SU-DHL-6 (cell line): ENCODE results near the gene TEAD3.

Experiments used
- H2AFZ ChIP-seq: fragments of 200-600 bp; sonication (generic); 2 replicates; pipeline ENCODE4 v1.6.1; 2014; ENCODE audit warnings: low read depth, mild to moderate bottlenecking, moderate library complexity, mixed read lengths, antibody characterized with exemption, low read length; ENCODE audit not compliant: severe bottlenecking
- H3F3A ChIP-seq: fragments of 200-600 bp; shearing (Covaris generic); 2 replicates; pipeline ENCODE4 v1.6.0; 2016; ENCODE audit warnings: antibody characterized with exemption, mild to moderate bottlenecking; ENCODE audit not compliant: insufficient read depth
- H3K27ac ChIP-seq: fragments of 200-600 bp; sonication (generic); 2 replicates; pipeline ENCODE4 v1.5.1; 2016; ENCODE audit warnings: low read depth, mild to moderate bottlenecking, low read length, moderate library complexity, mixed read lengths
- H3K27me3 ChIP-seq: fragments of 200-600 bp; sonication (generic), shearing (Covaris generic); 2 replicates; pipeline ENCODE4 v1.6.0; 2014; ENCODE audit warnings: mild to moderate bottlenecking, low read length
- H3K36me3 ChIP-seq: fragments of 200-600 bp; sonication (generic); 2 replicates; pipeline ENCODE4 v1.6.1; 2014; ENCODE audit warnings: mild to moderate bottlenecking, low read length, mixed read lengths
- H3K4me2 ChIP-seq: fragments of 300-600, 200-600 bp; shearing (Covaris generic), sonication (generic); 2 replicates; pipeline ENCODE4 v1.6.0; 2014; ENCODE audit warnings: low read length, low read depth, mild to moderate bottlenecking; ENCODE audit not compliant: poor library complexity, severe bottlenecking
- H3K4me3 ChIP-seq: fragments of 200-600 bp; sonication (generic); 2 replicates; pipeline ENCODE4 v1.5.1; 2014; ENCODE audit warnings: antibody characterized with exemption, low read length, mild to moderate bottlenecking, mixed read lengths; ENCODE audit not compliant: insufficient read depth, poor library complexity, severe bottlenecking
- H3K79me2 ChIP-seq: fragments of 200-600 bp; sonication (generic); 2 replicates; pipeline ENCODE4 v1.6.1; 2014; ENCODE audit warnings: mild to moderate bottlenecking, low read length, moderate library complexity; ENCODE audit not compliant: insufficient read depth
- H3K9ac ChIP-seq: fragments of 200-600 bp; sonication (generic); 2 replicates; pipeline ENCODE4 v1.7.0; 2014; ENCODE audit warnings: mild to moderate bottlenecking, low read length
- H3K9me2 ChIP-seq: fragments of 200-600 bp; sonication (generic); replicated peaks from 2 replicates; pipeline ENCODE4 v1.6.1; 2014; ENCODE audit warnings: low read length; ENCODE audit not compliant: insufficient read depth
- H3K9me3 ChIP-seq: fragments of 200-600 bp; sonication (generic); 2 replicates; pipeline ENCODE4 v1.6.1; 2014; ENCODE audit warnings: low read length, mixed read lengths; ENCODE audit not compliant: insufficient read depth
- H4K20me1 ChIP-seq: fragments of 200-600 bp; sonication (generic); 2 replicates; pipeline ENCODE4 v1.6.1; 2014; ENCODE audit warnings: low read depth, mild to moderate bottlenecking, antibody characterized with exemption, low read length, moderate library complexity, mixed read lengths
- CTCF ChIP-seq: fragments of 200-600 bp; sonication (generic); IDR thresholded peaks from one replicate; pipeline ENCODE4 v1.5.1; 2017; ENCODE audit warnings: antibody characterized with exemption, mild to moderate bottlenecking, low read length, moderate library complexity; ENCODE audit not compliant: insufficient read depth, poor library complexity, severe bottlenecking
- EZH2phosphoT487 ChIP-seq: fragments of 200-600 bp; sonication (generic), shearing (Covaris generic); conservative IDR thresholded peaks from 2 replicates; pipeline ENCODE4 v1.6.1; 2018; ENCODE audit warnings: mild to moderate bottlenecking, antibody characterized with exemption, low read length, moderate library complexity, mixed read lengths

Gene TEAD3

GRCh38 chr6:35475573-35475972, 21.3 kb downstream of the TEAD3 start:
- H3K9me3 ChIP-seq, result no peaks in the 10 kb centered on the region
- H2AFZ ChIP-seq, result no peak overlapping the region
- peaks cover 55% of the 10 kb centered on the region for H3F3A ChIP-seq
- no peak overlapping the region for H3K4me2 ChIP-seq
- no peak overlapping the region for H3K9ac ChIP-seq
- no peaks in the 10 kb centered on the region for H3K9me2 ChIP-seq
- TF ChIP-seq EZH2phosphoT487 (no peak), CTCF (no peak)
- H4K20me1 ChIP-seq, result peaks cover 17% of the 10 kb centered on the region
- H3K79me2 ChIP-seq, result peaks cover 8% of the 10 kb centered on the region; the same call in 1 of the 2 replicates
- H3K4me3 ChIP-seq, result no peak overlapping the region
- H3K27me3 ChIP-seq, result no peaks in the 10 kb centered on the region
- no peak overlapping the region for H3K27ac ChIP-seq
- peaks cover 20% of the 10 kb centered on the region for H3K36me3 ChIP-seq

- peaks cover 23% of the 10 kb centered on the region for H3K36me3 ChIP-seq
- H3K9me3 ChIP-seq, result no peaks in the 10 kb centered on the region
- no peak overlapping the region for H2AFZ ChIP-seq
- H3K4me2 ChIP-seq, result no peak overlapping the region
- H3K79me2 ChIP-seq, result peaks cover 12% of the 10 kb centered on the region
- peaks cover 59% of the 10 kb centered on the region for H3F3A ChIP-seq
- peaks cover 20% of the 10 kb centered on the region for H4K20me1 ChIP-seq
- TF ChIP-seq EZH2phosphoT487 (no peak), CTCF (no peak)
- H3K9ac ChIP-seq, result no peak overlapping the region
- H3K27ac ChIP-seq, result no peak overlapping the region
- no peaks in the 10 kb centered on the region for H3K9me2 ChIP-seq
- H3K27me3 ChIP-seq, result no peaks in the 10 kb centered on the region
- H3K4me3 ChIP-seq, result no peak overlapping the region
These were observed 21.8 kb downstream of the TEAD3 start for GRCh38 chr6:35474942-35475570.

- Histone ChIP-seq H3F3A (peaks cover 67% of the 10 kb centered on the region), H3K4me2 (no peak overlapping the region), H4K20me1 (peaks cover 27% of the 10 kb centered on the region), H3K9ac (no peak overlapping the region), H3K36me3 (peaks cover 31% of the 10 kb centered on the region), H3K27me3 (no peaks in the 10 kb centered on the region), H3K9me3 (no peaks in the 10 kb centered on the region), H3K27ac (peak overlapping the region; percentile 20), H3K4me3 (no peak overlapping the region), H3K9me2 (no peaks in the 10 kb centered on the region), H2AFZ (no peak overlapping the region), H3K79me2 (peaks cover 20% of the 10 kb centered on the region)
- TF ChIP-seq EZH2phosphoT487 (no peak), CTCF (no peak)
These were observed 22.5 kb downstream of the TEAD3 start for GRCh38 chr6:35474131-35474941.
